NB4 (cell line): ENCODE measurements around the gene MCM3.

Experiments
- DNase-seq: peaks from one replicate; pipeline ENCODE4 v3.0.0; 2010; ENCODE audit warnings: low read depth
- H3K4me3 ChIP-seq: one replicate; pipeline ENCODE4 v1.5.1; 2011; ENCODE audit warnings: mild to moderate bottlenecking, low read depth, low read length, moderate library complexity
- CTCF ChIP-seq: IDR thresholded peaks from one replicate; pipeline ENCODE4 v1.5.1; 2012; ENCODE audit warnings: low read depth, low read length
- MYC ChIP-seq: IDR thresholded peaks from 2 replicates; pipeline ENCODE4 v1.6.1; 2011; ENCODE audit warnings: low read depth, low read length
- POLR2A ChIP-seq: IDR thresholded peaks from 2 replicates; pipeline ENCODE4 v1.6.1; 2011; ENCODE audit warnings: mild to moderate bottlenecking; ENCODE audit not compliant: insufficient read length; ENCODE audit errors: extremely low read depth
- TF ChIP-seq, protein P1 (sequence below): IDR thresholded peaks from 2 replicates; pipeline ENCODE4 v1.6.1; 2011; ENCODE audit warnings: low read depth, low read length

The MCM3 gene

GRCh38 chr6:52276130-52276529, 8.4 kb downstream of the MCM3 start:
- no peak overlapping the region for H3K4me3 ChIP-seq
- DNase-seq = no peak
- TF ChIP-seq CTCF (no peak), POLR2A (no peak), MYC (no peak)
- TF ChIP-seq, protein P1, sequence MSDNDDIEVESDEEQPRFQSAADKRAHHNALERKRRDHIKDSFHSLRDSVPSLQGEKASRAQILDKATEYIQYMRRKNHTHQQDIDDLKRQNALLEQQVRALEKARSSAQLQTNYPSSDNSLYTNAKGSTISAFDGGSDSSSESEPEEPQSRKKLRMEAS = no peak

GRCh38 chr6:52271852-52272460, 12.6 kb downstream of the MCM3 start:
- DNase-seq = no peak
- TF ChIP-seq CTCF (no peak), POLR2A (no peak), MYC (no peak)
- TF ChIP-seq, protein P1 = no peak
- H3K4me3 ChIP-seq = no peak overlapping the region

DNA sequence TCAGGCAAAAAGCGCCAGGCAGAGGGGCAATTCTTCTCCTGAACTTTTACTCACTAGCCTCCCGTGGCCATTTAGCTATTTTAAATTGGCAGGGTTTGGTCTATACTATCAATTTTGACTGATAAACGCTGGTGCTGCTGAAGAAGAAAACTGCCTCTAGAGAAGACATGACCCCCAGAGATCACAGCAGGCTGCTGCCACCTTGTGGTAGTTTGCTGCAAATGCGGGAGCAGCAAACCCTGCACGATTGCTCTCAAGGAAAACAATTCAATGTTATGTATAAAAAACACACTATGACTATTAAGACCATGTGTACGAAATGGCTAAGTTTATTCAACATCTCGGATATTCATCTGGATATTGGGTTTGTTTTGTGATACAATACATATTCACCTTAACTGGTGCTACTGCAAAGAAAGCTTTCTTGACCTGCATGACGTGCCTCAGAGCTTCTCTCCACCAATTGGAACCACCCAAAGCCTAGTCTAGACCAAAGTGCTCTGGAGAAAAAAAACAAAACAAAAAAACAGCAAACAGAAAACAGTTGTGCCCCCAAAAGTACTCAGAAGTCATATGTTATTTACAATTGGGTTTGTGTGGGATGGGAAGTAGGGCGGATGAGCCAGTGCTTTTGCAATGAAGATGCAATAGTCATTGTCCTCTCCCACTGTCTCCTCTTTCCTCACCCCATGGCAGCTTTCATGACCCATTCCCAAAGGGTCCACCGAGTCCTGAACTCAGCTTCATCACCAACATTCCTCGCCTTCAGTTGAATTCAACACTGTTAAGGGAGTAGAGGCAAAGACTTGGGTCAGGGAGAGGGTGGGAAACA, 20.6 kb downstream of the MCM3 start:
- H3K4me3 ChIP-seq = no peak overlapping the region
- peak; percentile 75 for DNase-seq
- TF ChIP-seq CTCF (peak; percentile 98), MYC (no peak)

DNA sequence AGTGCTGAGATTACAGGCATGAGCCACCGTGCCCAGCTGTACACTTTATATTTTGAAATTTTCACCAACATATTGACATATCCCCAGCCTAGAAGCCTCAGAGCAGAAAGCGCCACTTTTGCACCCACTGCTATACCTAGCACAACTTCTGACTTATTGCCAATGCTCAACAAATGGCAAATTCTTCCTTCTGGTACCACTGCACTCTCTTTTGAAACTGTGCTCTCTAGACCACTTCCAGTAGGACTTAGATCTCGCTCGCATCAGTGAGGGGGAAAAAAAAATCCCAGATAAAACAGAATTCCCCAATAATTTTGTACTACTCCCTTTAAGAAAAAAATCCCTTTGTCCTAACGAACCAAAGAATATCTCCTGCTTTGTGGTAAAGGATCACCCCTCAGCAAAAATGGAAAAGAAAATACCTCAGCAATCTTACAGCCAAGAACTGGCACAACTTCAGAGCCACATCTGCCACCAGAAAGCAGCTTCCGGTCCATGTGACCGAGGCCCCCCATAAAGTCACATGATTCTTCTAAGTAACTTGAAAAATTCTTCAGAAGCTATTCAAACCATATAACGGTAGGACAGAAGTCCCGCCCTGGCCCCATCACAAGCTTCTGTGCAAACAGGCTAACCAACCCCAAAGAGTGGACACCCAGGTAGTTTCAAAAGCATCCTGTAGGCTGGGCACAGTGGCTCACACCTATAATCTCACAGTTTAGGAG, 21.8 kb downstream of the MCM3 start:
- no peak for TF ChIP-seq POLR2A
- no peak for TF ChIP-seq MYC
- TF ChIP-seq, protein P1 = no peak
- DNase-seq = no peak
- H3K4me3 ChIP-seq = no peak overlapping the region

GRCh38 chr6:52261229-52261628, 23.3 kb downstream of the MCM3 start:
- TF ChIP-seq POLR2A (no peak), MYC (no peak)
- no peak overlapping the region for H3K4me3 ChIP-seq
- no peak for DNase-seq

DNA sequence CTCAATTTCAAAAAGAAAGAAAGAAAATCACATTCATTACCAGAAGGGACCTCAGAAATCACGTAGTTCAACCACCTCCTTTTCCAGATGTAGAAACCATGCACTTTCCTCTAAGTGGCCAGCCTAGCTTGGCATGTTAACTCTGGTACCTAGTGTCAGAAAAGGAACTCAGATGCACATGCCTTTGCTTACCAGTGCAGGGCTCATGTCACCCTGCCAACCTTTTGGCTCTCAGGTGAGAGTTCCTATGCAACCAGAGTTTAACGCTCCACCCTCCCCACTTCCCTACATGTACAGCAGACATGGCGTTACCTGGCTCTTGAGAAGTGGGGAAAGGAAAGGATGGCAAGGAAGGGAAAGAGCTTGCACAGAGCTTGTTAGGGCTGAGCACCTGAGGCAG, 23.9 kb downstream of the MCM3 start:
- DNase-seq = no peak
- TF ChIP-seq MYC = no peak
- TF ChIP-seq POLR2A = no peak
- TF ChIP-seq, protein P1 = no peak
- TF ChIP-seq CTCF = no peak
- H3K4me3 ChIP-seq = no peak overlapping the region
